Measurements from ENCODE around the gene CAPN13. TPM values are rescaled to one million over a fixed set of nuclear protein-coding genes. Genes with fewer than 3 reads are reported as not detected.

The CAPN13 gene
- polyA plus RNA-seq, 1 donor (not counting 4 experiments of a cell fraction or from before 2014, with no cell fraction given): not detected

DNA sequence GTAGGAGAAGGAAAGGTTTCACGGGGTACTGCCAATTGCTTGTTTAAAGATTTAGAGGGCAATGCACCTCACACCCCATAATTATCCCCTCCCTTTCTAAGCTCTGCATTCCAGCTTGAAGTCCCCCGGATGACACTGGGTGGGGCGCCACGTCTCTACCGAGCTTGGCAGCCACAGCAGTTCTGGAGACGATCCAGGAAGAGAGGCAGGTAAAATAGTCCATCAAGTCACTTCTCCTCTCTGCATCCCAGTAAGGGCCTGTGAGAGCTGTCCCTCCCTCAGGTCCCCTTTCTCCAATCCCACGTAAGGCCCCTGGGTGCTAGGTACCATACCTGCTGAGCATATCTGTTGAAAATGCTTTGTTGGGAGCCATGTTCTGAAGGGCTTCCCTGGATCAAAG lies 65.7 kb downstream of the CAPN13 start:
- no peak overlapping the region for H2AFZ ChIP-seq (ENCODE audit: control insufficient read depth, low read length)
- TF ChIP-seq CTCF (optimal IDR thresholded peaks at IDR 0.05 in 1 of 3, IDR thresholded peaks at IDR 0.05 in 1 of 3, conservative IDR thresholded peaks at IDR 0.05 in 1 of 3; ENCODE audit: extremely low read depth in 1 of 3, insufficient read depth in 2 of 3, low read length in 3 of 3) (no peak), EZH2 (IDR thresholded peaks at IDR 0.05; ENCODE audit: low read length) (no peak)
- no peak overlapping the region for H3K9ac ChIP-seq (ENCODE audit: control insufficient read depth, extremely low read depth, insufficient read depth, low read length)
- DNase-seq (ENCODE audit: low read depth, low spot score): no peak
- no peaks in the 10 kb centered on the region for H3K9me3 ChIP-seq (ENCODE audit: control insufficient read depth, low read depth, low read length)
- peaks cover 23% of the 10 kb centered on the region for H3K27me3 ChIP-seq (ENCODE audit: control insufficient read depth, extremely low read depth, insufficient read depth, low read length)
- H3K4me2 ChIP-seq (ENCODE audit: control insufficient read depth, extremely low read depth, insufficient read depth, low read depth, low read length): no peak overlapping the region
- no peak overlapping the region for H3K27ac ChIP-seq (ENCODE audit: control insufficient read depth, insufficient read depth, low read length)
- no peak for FAIRE-seq
- H3K36me3 ChIP-seq (ENCODE audit: control insufficient read depth in 2 of 2, extremely low read depth in 1 of 2, insufficient read depth in 2 of 2, low read length in 2 of 2): no peaks in the 10 kb centered on the region
- no peaks in the 10 kb centered on the region for H3K79me2 ChIP-seq (ENCODE audit: control insufficient read depth, insufficient read depth, low read length)
- no peak overlapping the region for H3K4me3 ChIP-seq (ENCODE audit: control insufficient read depth in 2 of 3, extremely low read depth in 1 of 3, insufficient read depth in 2 of 3, low read depth in 1 of 3, low read length in 3 of 3)
- no peaks in the 10 kb centered on the region for H4K20me1 ChIP-seq (ENCODE audit: control insufficient read depth, extremely low read depth, insufficient read depth, low read length)
- H3K4me1 ChIP-seq (ENCODE audit: control insufficient read depth, extremely low read depth, insufficient read depth, low read length): peaks cover 2% of the 10 kb centered on the region
- dilution Hi-C loops (cut with MboI; ENCODE audit: extremely low pct_ligation_motif_present, low sequenced_read_pairs): no loop called here
- H3K9me1 ChIP-seq (ENCODE audit: control insufficient read depth, extremely low read depth, insufficient read depth, low read length): no peaks in the 10 kb centered on the region

GRCh38 chr2:30738141-30738911 lies 68.9 kb downstream of the CAPN13 start:
- Histone ChIP-seq H3K4me1 (ENCODE audit: control insufficient read depth, extremely low read depth, insufficient read depth, low read length) (peaks cover 4% of the 10 kb centered on the region), H3K27ac (ENCODE audit: control insufficient read depth, insufficient read depth, low read length) (no peak overlapping the region), H3K36me3 (ENCODE audit: control insufficient read depth in 2 of 2, extremely low read depth in 1 of 2, insufficient read depth in 2 of 2, low read length in 2 of 2) (no peaks in the 10 kb centered on the region), H3K9ac (ENCODE audit: control insufficient read depth, extremely low read depth, insufficient read depth, low read length) (no peak overlapping the region), H2AFZ (ENCODE audit: control insufficient read depth, low read length) (no peak overlapping the region), H3K9me1 (ENCODE audit: control insufficient read depth, extremely low read depth, insufficient read depth, low read length) (no peaks in the 10 kb centered on the region), H3K4me2 (ENCODE audit: control insufficient read depth, extremely low read depth, insufficient read depth, low read depth, low read length) (no peak overlapping the region), H3K4me3 (ENCODE audit: control insufficient read depth in 2 of 3, extremely low read depth in 1 of 3, insufficient read depth in 2 of 3, low read depth in 1 of 3, low read length in 3 of 3) (no peak overlapping the region), H4K20me1 (ENCODE audit: control insufficient read depth, extremely low read depth, insufficient read depth, low read length) (no peaks in the 10 kb centered on the region), H3K27me3 (ENCODE audit: control insufficient read depth, extremely low read depth, insufficient read depth, low read length) (peaks cover 12% of the 10 kb centered on the region), H3K79me2 (ENCODE audit: control insufficient read depth, insufficient read depth, low read length) (no peaks in the 10 kb centered on the region), H3K9me3 (ENCODE audit: control insufficient read depth, low read depth, low read length) (no peaks in the 10 kb centered on the region)
- DNase-seq (ENCODE audit: low read depth, low spot score) (no peak), FAIRE-seq (no peak)
- no peak for TF ChIP-seq EZH2 (IDR thresholded peaks at IDR 0.05; ENCODE audit: low read length)
- no peak for TF ChIP-seq CTCF (optimal IDR thresholded peaks at IDR 0.05 in 1 of 3, IDR thresholded peaks at IDR 0.05 in 1 of 3, conservative IDR thresholded peaks at IDR 0.05 in 1 of 3; ENCODE audit: extremely low read depth in 1 of 3, insufficient read depth in 2 of 3, low read length in 3 of 3)
- dilution Hi-C loops (cut with MboI; ENCODE audit: extremely low pct_ligation_motif_present, low sequenced_read_pairs): no loop called here

All from keratinocyte (primary cell).